LNCAP (cell line): Measurements from ENCODE around the gene PRTG.

Source experiments
- TF ChIP-seq, protein P1 (sequence below): fragments of 450-650 bp; IDR thresholded peaks from 2 replicates; pipeline ENCODE4 v1.5.1; 2017; ENCODE audit warnings: mild to moderate bottlenecking

The PRTG gene

DNA sequence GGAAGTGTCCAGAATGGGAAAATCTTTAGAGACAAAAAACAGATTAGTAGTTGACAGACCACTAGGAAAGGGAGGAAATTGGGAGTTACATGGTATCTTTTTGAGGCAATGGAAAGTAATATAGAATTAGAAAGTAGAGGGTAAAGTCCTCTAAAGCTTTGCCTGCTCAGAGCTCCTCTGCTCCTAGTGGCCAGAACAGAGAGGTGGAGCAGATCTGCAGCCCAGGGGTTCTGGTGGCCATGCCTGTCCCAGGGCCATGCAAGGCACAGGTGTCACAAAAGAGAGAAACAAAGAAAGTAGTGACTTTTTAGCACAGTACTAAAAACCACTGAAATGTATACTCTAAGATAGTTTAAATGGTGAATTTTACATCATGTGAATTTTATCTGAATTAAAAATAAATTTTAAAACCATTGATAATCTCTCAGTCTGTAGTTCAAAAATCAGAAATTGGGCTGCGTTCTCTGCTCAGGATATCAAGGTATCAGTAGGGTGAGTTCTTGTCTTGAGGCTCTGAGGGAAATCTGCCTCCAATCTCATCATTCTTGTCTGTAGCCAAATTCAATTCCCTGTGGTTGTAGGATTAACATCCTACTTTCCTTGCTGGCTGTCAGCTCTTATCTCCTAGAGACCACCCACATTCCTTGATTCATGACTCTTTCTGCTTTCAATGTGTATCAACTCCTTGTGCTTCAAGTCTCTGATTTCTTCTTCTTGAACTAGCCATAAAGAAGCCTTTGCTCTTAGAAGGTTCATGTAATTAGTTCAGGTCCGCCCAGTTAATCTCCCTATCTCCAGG, 178.4 kb downstream of the PRTG start:
- TF ChIP-seq, protein P1, sequence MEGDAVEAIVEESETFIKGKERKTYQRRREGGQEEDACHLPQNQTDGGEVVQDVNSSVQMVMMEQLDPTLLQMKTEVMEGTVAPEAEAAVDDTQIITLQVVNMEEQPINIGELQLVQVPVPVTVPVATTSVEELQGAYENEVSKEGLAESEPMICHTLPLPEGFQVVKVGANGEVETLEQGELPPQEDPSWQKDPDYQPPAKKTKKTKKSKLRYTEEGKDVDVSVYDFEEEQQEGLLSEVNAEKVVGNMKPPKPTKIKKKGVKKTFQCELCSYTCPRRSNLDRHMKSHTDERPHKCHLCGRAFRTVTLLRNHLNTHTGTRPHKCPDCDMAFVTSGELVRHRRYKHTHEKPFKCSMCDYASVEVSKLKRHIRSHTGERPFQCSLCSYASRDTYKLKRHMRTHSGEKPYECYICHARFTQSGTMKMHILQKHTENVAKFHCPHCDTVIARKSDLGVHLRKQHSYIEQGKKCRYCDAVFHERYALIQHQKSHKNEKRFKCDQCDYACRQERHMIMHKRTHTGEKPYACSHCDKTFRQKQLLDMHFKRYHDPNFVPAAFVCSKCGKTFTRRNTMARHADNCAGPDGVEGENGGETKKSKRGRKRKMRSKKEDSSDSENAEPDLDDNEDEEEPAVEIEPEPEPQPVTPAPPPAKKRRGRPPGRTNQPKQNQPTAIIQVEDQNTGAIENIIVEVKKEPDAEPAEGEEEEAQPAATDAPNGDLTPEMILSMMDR = no peak

- TF ChIP-seq, protein P1 = no peak
These were observed 180.4 kb downstream of the PRTG start for GRCh38 chr15:55562601-55563000.
